Activated CD8-positive, alpha-beta memory T cell treated with anti-CD3 and anti-CD28 coated beads, Interleukin-2, amount 50 U/mL, for 48 hours (primary cell): ENCODE data around the gene SPEG.
A peak's percentile ranks its signal among the peaks of the same experiment; 100 is the strongest.

ENCODE experiments used
- DNase-seq: peaks from one replicate; pipeline ENCODE4 v3.0.0-alpha.2; 2020

SPEG gene

GRCh38 chr2:219483451-219484342 is 49.1 kb downstream of the SPEG start:
- no peak for DNase-seq

GRCh38 chr2:219484343-219485200 is 49.9 kb downstream of the SPEG start:
- no peak for DNase-seq

- DNase-seq, result no peak
Measured at GRCh38 chr2:219485201-219485580, 50.5 kb downstream of the SPEG start.

- DNase-seq, result no peak
Measured at GRCh38 chr2:219486380-219486959, 51.8 kb downstream of the SPEG start.

- no peak for DNase-seq
Measured at GRCh38 chr2:219488149-219488843, 53.7 kb downstream of the SPEG start.

GRCh38 chr2:219488844-219489194 is 54.2 kb downstream of the SPEG start:
- DNase-seq, result no peak

- no peak for DNase-seq
Measured at GRCh38 chr2:219489315-219489714, 54.7 kb downstream of the SPEG start.

GRCh38 chr2:219490186-219490585 is 55.5 kb downstream of the SPEG start:
- no peak for DNase-seq

GRCh38 chr2:219490600-219491130 is 56.0 kb downstream of the SPEG start:
- DNase-seq, result no peak

- no peak for DNase-seq
Measured at GRCh38 chr2:219491278-219491963, 56.8 kb downstream of the SPEG start.

- no peak for DNase-seq
Measured at GRCh38 chr2:219492575-219492974, 57.9 kb downstream of the SPEG start.

- DNase-seq, result no peak
Measured at GRCh38 chr2:219493086-219493485, 58.4 kb downstream of the SPEG start.

GRCh38 chr2:219494952-219495530 is 60.4 kb downstream of the SPEG start:
- no peak for DNase-seq

GRCh38 chr2:219495531-219496122 is 61.0 kb downstream of the SPEG start:
- DNase-seq, result peak; percentile 78

- DNase-seq, result no peak
Measured at GRCh38 chr2:219496247-219496824, 61.7 kb downstream of the SPEG start.

- DNase-seq, result no peak
Measured at GRCh38 chr2:219496825-219497494, 62.3 kb downstream of the SPEG start.

- peak; percentile 67 for DNase-seq
Measured at GRCh38 chr2:219497495-219498279, 63.0 kb downstream of the SPEG start.

GRCh38 chr2:219498280-219499057 is 63.8 kb downstream of the SPEG start, which contains the start of gene GMPPA:
Gene GMPPA, plus strand, starts transcription at chr2:219498891. Its CDS starts 1,085 bp downstream, at chr2:219499976.
- peak; percentile 92 for DNase-seq

- DNase-seq, result no peak
Measured at GRCh38 chr2:219499058-219499307, 64.3 kb downstream of the SPEG start.
